GM13976 (cell line): Measurements from ENCODE around the gene SHH.
A peak's percentile ranks its signal among the peaks of the same experiment; 100 is the strongest.

Experiments
- DNase-seq: peaks from one replicate; pipeline ENCODE4 v3.0.0; 2012; ENCODE audit warnings: low spot score
- CTCF ChIP-seq: IDR thresholded peaks from 2 replicates; pipeline ENCODE4 v1.5.1; 2012; ENCODE audit warnings: borderline replicate concordance, mild to moderate bottlenecking; ENCODE audit not compliant: insufficient read depth; ENCODE audit errors: extremely low read depth, missing control alignments, control extremely low read depth
- in situ Hi-C: fragments of 300-500 bp; cut with MboI; formaldehyde crosslinking; loops from one replicate; pipeline ENCODE4 v1.12.0; 2022; ENCODE audit warnings: low sequenced_read_pairs, mixed read lengths, inconsistent platforms; ENCODE audit not compliant: unreplicated experiment

Gene SHH

GRCh38 chr7:155766966-155767916 lies 45.0 kb downstream of the SHH start:
- TF ChIP-seq CTCF: no peak
- DNase-seq: no peak
- in situ Hi-C loops: no loop called here

GRCh38 chr7:155766386-155766785 lies 45.9 kb downstream of the SHH start:
- in situ Hi-C loops: no loop called here
- no peak for DNase-seq
- TF ChIP-seq CTCF: no peak

- DNase-seq: no peak
- in situ Hi-C loops: no loop called here
- no peak for TF ChIP-seq CTCF
Measured at GRCh38 chr7:155765458-155765857, 46.8 kb downstream of the SHH start.

- TF ChIP-seq CTCF: no peak
- peak; percentile 46 for DNase-seq
- in situ Hi-C loops: no loop called here
Measured at GRCh38 chr7:155764438-155764793, 47.8 kb downstream of the SHH start.

- peak; percentile 76 for DNase-seq
- in situ Hi-C loops: no loop called here
Measured at GRCh38 chr7:155763691-155764437, 48.4 kb downstream of the SHH start.

More at GRCh38 chr7:155763691-155764437, 48.4 kb downstream of the SHH start:
- no peak for TF ChIP-seq CTCF
